Inferior parietal cortex (tissue), 1 donor: ENCODE results near the gene ELK4.
A peak's percentile ranks its signal among the peaks of the same experiment; 100 is the strongest.

ENCODE experiments used
- DNase-seq: peaks from one replicate; pipeline ENCODE4 v3.0.0-alpha.2; 2016; ENCODE audit errors: extremely low spot score

Gene ELK4

GRCh38 chr1:205631768-205632668, at the start of gene ELK4:
ELK4 (minus strand) TSS chr1:205632011; CDS start chr1:205623882, 8,129 bp downstream.
- peak; percentile 99 for DNase-seq

- DNase-seq, result no peak
These were observed 49.6 kb upstream of the ELK4 start for GRCh38 chr1:205681364-205681763.

GRCh38 chr1:205680073-205680851, 48.5 kb upstream of the ELK4 start, which contains the start of gene SLC45A3:
SLC45A3 (minus strand) TSS chr1:205680509; CDS start chr1:205664656, 15,853 bp downstream.
- no peak for DNase-seq

- DNase-seq, result peak; percentile 70
These were observed 46.7 kb upstream of the ELK4 start for GRCh38 chr1:205678286-205679111.

GRCh38 chr1:205677167-205677566, 45.4 kb upstream of the ELK4 start:
- DNase-seq, result no peak

- DNase-seq, result peak; percentile 68
These were observed 44.8 kb upstream of the ELK4 start for GRCh38 chr1:205676597-205676996.

- no peak for DNase-seq
These were observed 44.2 kb upstream of the ELK4 start for GRCh38 chr1:205676002-205676401.

- DNase-seq, result no peak
These were observed 43.4 kb upstream of the ELK4 start for GRCh38 chr1:205675247-205675646.

GRCh38 chr1:205672970-205673369, 41.2 kb upstream of the ELK4 start:
- no peak for DNase-seq

- no peak for DNase-seq
These were observed 40.6 kb upstream of the ELK4 start for GRCh38 chr1:205672395-205672889.

GRCh38 chr1:205670611-205671430, 39.0 kb upstream of the ELK4 start:
- DNase-seq, result no peak

- DNase-seq, result no peak
These were observed 38.3 kb upstream of the ELK4 start for GRCh38 chr1:205670150-205670446.

GRCh38 chr1:205669341-205670149, 37.7 kb upstream of the ELK4 start:
- DNase-seq, result no peak

- DNase-seq, result no peak
These were observed 37.1 kb upstream of the ELK4 start for GRCh38 chr1:205668951-205669340.

- no peak for DNase-seq
These were observed 36.3 kb upstream of the ELK4 start for GRCh38 chr1:205667909-205668643.

- no peak for DNase-seq
These were observed 34.8 kb upstream of the ELK4 start for GRCh38 chr1:205666372-205667166.

- DNase-seq, result no peak
These were observed 33.6 kb upstream of the ELK4 start for GRCh38 chr1:205665201-205666045.
